PC-3 (cell line): ENCODE data around the gene HSD3B7. TPM values are rescaled to one million over a fixed set of nuclear protein-coding genes. Genes with fewer than 3 reads are reported as not detected.
A peak's percentile ranks its signal among the peaks of the same experiment; 100 is the strongest.
"Not testable (repeated sequence)": the region's sequence is repeated elsewhere in the genome, so short reads cannot be mapped to it uniquely, and the experiment has no call there.

Source experiments
- ATAC-seq: fragments of 200-7000 bp; cut with Tn5 transposase; 2 replicates; pipeline ENCODE4 v1.9.1; 2020; ENCODE audit warnings: mild to moderate bottlenecking, moderate library complexity
- Bru-seq: library from RNA; stranded (reverse); fragments of 400-500 nt; gene quantifications from one replicate; lab custom pipeline; 2021; lab: Mats Ljungman, UMichigan
- BruChase-seq, 2 experiments: library from RNA; stranded (reverse); fragments of 400-500 nt; gene quantifications; one replicate each; lab custom pipeline; 2021; lab: Mats Ljungman, UMichigan
- BruUV-seq: library from RNA; stranded (reverse); fragments of 400-500 nt; replicated peaks from 2 replicates; lab custom pipeline; 2021; lab: Mats Ljungman, UMichigan
- CTCF ChIA-PET: fragments of 300-600 bp; sonication (Branson Sonifier 250); formaldehyde crosslinking; loops from one replicate; lab custom pipeline; 2022; ENCODE audit warnings: antibody characterized with exemption; lab: Charles Lee
- POLR2A ChIA-PET: fragments of 300-600 bp; sonication (Branson Sonifier 250); formaldehyde crosslinking; loops from one replicate; lab custom pipeline; 2022; ENCODE audit warnings: antibody characterized with exemption; ENCODE audit not compliant: unreplicated experiment; lab: Charles Lee
- DNase-seq: peaks from one replicate; pipeline ENCODE4 v3.0.0-alpha.2; 2015
- H2AFZ ChIP-seq: fragments of 300-600 bp; sonication (generic); 2 replicates; pipeline ENCODE4 v1.6.0; 2016; ENCODE audit warnings: antibody characterized with exemption, low read length
- H3F3A ChIP-seq: fragments of 300-600 bp; sonication (generic); one replicate; pipeline ENCODE4 v1.6.0; 2017; ENCODE audit warnings: antibody characterized with exemption, low read length, control low read depth, mild to moderate bottlenecking; ENCODE audit not compliant: unreplicated experiment
- H3K27ac ChIP-seq: fragments of 300-600 bp; sonication (generic); 2 replicates; pipeline ENCODE4 v1.5.1; 2016; ENCODE audit warnings: mild to moderate bottlenecking, low read length
- H3K27me3 ChIP-seq: fragments of 300-600 bp; sonication (generic); 2 replicates; pipeline ENCODE4 v1.6.1; 2016; ENCODE audit warnings: low read length, mixed read lengths
- H3K36me3 ChIP-seq: fragments of 300-600 bp; sonication (generic); 2 replicates; pipeline ENCODE4 v1.6.1; 2016; ENCODE audit warnings: low read depth, mixed run types, low read length, mixed read lengths
- H3K4me1 ChIP-seq: fragments of 300-600 bp; sonication (generic); 2 replicates; pipeline ENCODE4 v1.5.1; 2016; ENCODE audit warnings: low read length; ENCODE audit not compliant: insufficient read depth
- H3K4me2 ChIP-seq: fragments of 300-600 bp; sonication (generic); 2 replicates; pipeline ENCODE4 v1.6.0; 2016; ENCODE audit warnings: low read length
- H3K4me3 ChIP-seq: fragments of 300-600 bp; sonication (generic); 2 replicates; pipeline ENCODE4 v1.5.1; 2016; ENCODE audit warnings: mild to moderate bottlenecking, low read length, mixed read lengths
- H3K79me2 ChIP-seq: fragments of 300-600 bp; sonication (generic); 2 replicates; pipeline ENCODE4 v1.6.1; 2017; ENCODE audit warnings: low read length, mixed read lengths
- H3K9ac ChIP-seq: fragments of 300-600 bp; sonication (generic); 2 replicates; pipeline ENCODE4 v1.6.0; 2016; ENCODE audit warnings: mild to moderate bottlenecking, low read length
- H3K9me2 ChIP-seq: fragments of 300-600 bp; sonication (generic); replicated peaks from 2 replicates; pipeline ENCODE4 v1.6.1; 2016; ENCODE audit warnings: mixed run types, low read length, mixed read lengths
- H3K9me3 ChIP-seq: fragments of 300-600 bp; sonication (generic); 2 replicates; pipeline ENCODE4 v1.6.1; 2016; ENCODE audit warnings: low read length, mixed read lengths
- H4K20me1 ChIP-seq: fragments of 300-600 bp; sonication (generic); 2 replicates; pipeline ENCODE4 v1.6.1; 2016; ENCODE audit warnings: low read length, mixed read lengths
- CTCF ChIP-seq: fragments of 300-600 bp; sonication (generic); conservative IDR thresholded peaks from 2 replicates; pipeline ENCODE4 v1.5.1; 2017; ENCODE audit warnings: antibody characterized with exemption, low read depth, mild to moderate bottlenecking, low read length
- EZH2 ChIP-seq: fragments of 300-600 bp; sonication (generic); IDR thresholded peaks from one replicate; pipeline ENCODE4 v1.6.1; 2017; ENCODE audit warnings: antibody characterized with exemption, mild to moderate bottlenecking, low read length; ENCODE audit not compliant: unreplicated experiment
- EZH2phosphoT487 ChIP-seq: fragments of 300-600 bp; sonication (generic); IDR thresholded peaks from 2 replicates; pipeline ENCODE4 v1.6.1; 2018; ENCODE audit warnings: mild to moderate bottlenecking, antibody characterized with exemption, low read length, borderline replicate concordance
- intact Hi-C: fragments of 100-400 bp; cut with micrococcal nuclease; formaldehyde crosslinking; loops from 2 replicates; pipeline ENCODE4 v1.9.0; 2023
- long read RNA-seq: library from polyadenylated mRNA; unstranded; transcript quantifications from one replicate; pipeline ENCODE4 v2.0.0, GENCODE V29; 2021; ENCODE audit not compliant: unreplicated experiment
- total RNA-seq: library from RNA; depleted of rRNA; stranded (reverse); fragments of >200 nt; gene quantifications from 2 replicates; pipeline ENCODE4 v1.2.3, GENCODE V29; 2014; rRNA removed

Gene HSD3B7
- total RNA-seq = 12.0 and 16.3 TPM in 2 replicates
- percentile 46 among the genes with signal in this experiment for Bru-seq, nascent RNA
- percentile 76 among the genes with signal in this experiment for BruChase-seq, experiment 1, labeled RNA remaining after a 6-hour chase
- BruChase-seq, experiment 2, labeled RNA remaining after a 2-hour chase = percentile 57 among the genes with signal in this experiment
- long read RNA-seq, transcript HSD3B7-202 (7 exons, 2,172 nt) = major isoform, 6 of 22 reads
- long read RNA-seq, partial matches to known transcripts = 8 of 22 reads
- long read RNA-seq, other reads (novel, unspliced or antisense) = 8 of 22 reads

- H3K36me3 ChIP-seq = no peaks in the 10 kb centered on the region
- POLR2A ChIA-PET = no interaction called here
These were observed at the start of gene HSD3B7 for GRCh38 chr16:30984669-30985400. HSD3B7 (plus strand) TSS chr16:30985207; CDS start chr16:30985659, 452 bp downstream.

GRCh38 chr16:30937692-30938091, 47.3 kb upstream of the HSD3B7 start:
- Histone ChIP-seq H3K27ac (no peak overlapping the region), H3K36me3 (no peaks in the 10 kb centered on the region; the same call in 1 of the 2 replicates), H3F3A (no peaks in the 10 kb centered on the region), H3K9me2 (no peaks in the 10 kb centered on the region), H3K9me3 (no peaks in the 10 kb centered on the region), H4K20me1 (no peaks in the 10 kb centered on the region), H2AFZ (no peak overlapping the region), H3K4me1 (peaks cover 8% of the 10 kb centered on the region; the same call in 1 of the 2 replicates), H3K4me3 (no peak overlapping the region), H3K27me3 (no peaks in the 10 kb centered on the region), H3K4me2 (no peak overlapping the region), H3K9ac (no peak overlapping the region), H3K79me2 (no peaks in the 10 kb centered on the region)
- intact Hi-C loops = no loop called here
- CTCF ChIA-PET = no interaction called here
- DNase-seq (no peak), ATAC-seq (no peak)
- POLR2A ChIA-PET = no interaction called here
- BruUV-seq = no TSS peak
- no peak for TF ChIP-seq CTCF
- no peak for TF ChIP-seq EZH2
- TF ChIP-seq EZH2phosphoT487 = no peak

More at GRCh38 chr16:30984669-30985400, at the start of gene HSD3B7:
- Histone ChIP-seq H3K27ac (no peak within 1 kb of the TSS), H3K4me1 (peaks cover 7% of the 10 kb centered on the region; the same call in 1 of the 2 replicates), H3K9me3 (no peaks in the 10 kb centered on the region), H2AFZ (peak within 1 kb of the TSS; percentile 63), H3K4me3 (peak within 1 kb of the TSS; percentile 52; the same call in 1 of the 2 replicates), H3K9me2 (no peaks in the 10 kb centered on the region), H3F3A (no peaks in the 10 kb centered on the region), H3K9ac (no peak within 1 kb of the TSS), H3K27me3 (no peaks in the 10 kb centered on the region), H4K20me1 (no peaks in the 10 kb centered on the region), H3K4me2 (peak within 1 kb of the TSS; percentile 66), H3K79me2 (no peaks in the 10 kb centered on the region)
- CTCF ChIA-PET = interaction anchor here (0.6 to 1.8 kb wide), 5 partner anchors 32 to 158 kb away, joined by 3 to 11 read pairs (median 4); partner anchors contain the start of genes ZNF646 and ZNF668
- intact Hi-C loops = loop anchor here (1.0 to 5.0 kb wide), 3 partner anchors 89 to 457 kb away; partner anchors contain the start of genes VKORC1, ZNF646, ZNF668 and ZNF843
- TF ChIP-seq CTCF (peak; percentile 74), EZH2phosphoT487 (no peak)
- ATAC-seq (peak; percentile 90), DNase-seq (peak; percentile 78)
- BruUV-seq = no TSS peak

- H3F3A ChIP-seq, intact Hi-C loops, POLR2A ChIA-PET, H3K4me1 ChIP-seq, BruUV-seq, H3K9ac ChIP-seq, H4K20me1 ChIP-seq, H3K9me3 ChIP-seq, H3K4me3 ChIP-seq, H2AFZ ChIP-seq, H3K79me2 ChIP-seq, H3K27me3 ChIP-seq, H3K9me2 ChIP-seq, H3K4me2 ChIP-seq, H3K36me3 ChIP-seq: not testable (repeated sequence)
- peak overlapping the region; percentile 74 for H3K27ac ChIP-seq
- peak; percentile 44 for ATAC-seq
- peak; percentile 36 for DNase-seq
- CTCF ChIA-PET = interaction anchor here (0.6 kb wide), 1 partner anchor 223 kb away, joined by 4 read pairs; no protein-coding TSS in a partner anchor
These were observed 45.4 kb upstream of the HSD3B7 start for GRCh38 chr16:30939571-30939970.
